Gastroesophageal sphincter (tissue), 4 donors: Measurements from ENCODE around the gene CFTR. TPM values are rescaled to one million over a fixed set of nuclear protein-coding genes. Genes with fewer than 3 reads are reported as not detected.

ENCODE experiments used
- ATAC-seq: fragments of 150-250 bp; one replicate; pipeline ENCODE4 v1.9.1; 2016; ENCODE audit warnings: mild to moderate bottlenecking, moderate library complexity
- H3K27ac ChIP-seq, 4 donors: fragments of 200-600 bp; sonication (generic) in 3 of 4; 1 replicate in 3 of 4; 2 replicates in 1 of 4; pipeline ENCODE4 v1.5.1; 2016 to 2019
- H3K27me3 ChIP-seq: fragments of 200-600 bp; sonication (generic); one replicate; pipeline ENCODE4 v1.5.1; 2019
- H3K36me3 ChIP-seq, 2 donors: fragments of 200-600 bp; sonication (generic); one replicate each; pipeline ENCODE4 v1.5.1; 2019; ENCODE audit warnings: control low read depth in 1 of 2
- H3K4me1 ChIP-seq, 3 donors: fragments of 200-600 bp; sonication (generic); 1 replicate in 2 of 3; 2 replicates in 1 of 3; pipeline ENCODE4 v1.5.1; 2016 to 2019; ENCODE audit warnings: control low read depth in 2 of 3
- H3K4me3 ChIP-seq, 2 donors: fragments of 200-600 bp; sonication (generic); one replicate each; pipeline ENCODE4 v1.5.1; 2019; ENCODE audit warnings: mild to moderate bottlenecking in 1 of 2, moderate library complexity in 1 of 2
- H3K9me3 ChIP-seq, 3 donors: fragments of 200-600 bp; sonication (generic); one replicate each; pipeline ENCODE4 v1.5.1; 2017 to 2019; ENCODE audit warnings: control low read depth in 2 of 3
- CTCF ChIP-seq, 4 experiments: fragments of 200-600 bp in 2 of 4; fragments of 450-650 bp in 2 of 4; sonication (generic) in 1 of 4; IDR thresholded peaks; one replicate each; pipeline ENCODE4 v1.5.1; 2017 to 2019; ENCODE audit warnings: antibody characterized with exemption in 4 of 4, mild to moderate bottlenecking in 2 of 4, moderate library complexity in 2 of 4
- EP300 ChIP-seq: sonication (generic); formaldehyde crosslinking; IDR thresholded peaks from one replicate; pipeline ENCODE4 v1.6.1; 2017; ENCODE audit warnings: antibody characterized with exemption, mild to moderate bottlenecking
- POLR2A ChIP-seq, 2 donors: fragments of 450-650 bp; IDR thresholded peaks; one replicate each; pipeline ENCODE4 v1.6.1; 2017; ENCODE audit warnings: antibody characterized with exemption in 2 of 2, mild to moderate bottlenecking in 2 of 2, moderate library complexity in 1 of 2
- POLR2AphosphoS5 ChIP-seq: sonication (generic); formaldehyde crosslinking; IDR thresholded peaks from one replicate; pipeline ENCODE4 v1.6.1; 2017; ENCODE audit warnings: antibody characterized with exemption
- WGBS, 2 donors: methylation state at CpG; one replicate each; pipeline ENCODE4 v1.1.5; 2018; ENCODE audit warnings: low coverage in 1 of 2; 5-methylcytosine and 5-hydroxymethylcytosine counted together
- total RNA-seq, 4 donors: library from RNA; depleted of rRNA; stranded (reverse); fragments of >200 nt; gene quantifications; one replicate each; pipeline ENCODE4 v1.1.0, GENCODE V29; 2016

The CFTR gene
- total RNA-seq, 4 donors from 2014 or later: 1.9 TPM; not detected in 3

- no peak for ATAC-seq
Measured at GRCh38 chr7:117564627-117565026, 84.8 kb downstream of the CFTR start.

DNA sequence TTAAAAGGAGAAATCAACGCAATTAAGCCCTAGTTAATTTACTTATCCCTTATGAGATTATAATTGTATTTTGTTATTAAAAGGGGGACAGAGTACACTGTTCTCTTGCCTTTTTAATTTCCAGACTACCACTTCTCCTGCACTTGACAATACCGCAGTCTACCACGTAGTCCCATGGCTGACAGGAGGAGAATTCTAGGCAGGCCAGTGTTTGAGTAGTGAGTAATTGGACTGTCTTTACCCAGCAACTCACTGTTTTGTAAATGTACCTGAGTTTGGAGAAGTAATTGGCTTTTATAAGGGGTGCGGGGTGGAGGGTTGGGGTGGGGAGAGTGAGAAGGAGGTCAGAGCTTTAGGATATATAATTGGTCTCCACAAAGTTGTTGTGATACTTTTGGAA lies 85.4 kb downstream of the CFTR start:
- TF ChIP-seq EP300 (no peak), POLR2A (IDR thresholded peaks at IDR 0.05) (no peak), POLR2AphosphoS5 (no peak), CTCF (IDR thresholded peaks at IDR 0.05) (no peak)
- Histone ChIP-seq H3K36me3 (no peaks in the 10 kb centered on the region), H3K4me1 (peaks cover 0 to 2% (median 0%) of the 10 kb centered on the region in 3 donors), H3K27ac (no peak overlapping the region), H3K4me3 (no peak overlapping the region), H3K27me3 (no peaks in the 10 kb centered on the region), H3K9me3 (no peaks in the 10 kb centered on the region)
- no peak for ATAC-seq
- WGBS, 2 donors: 51% methylated on average over 4 of the region's 4 CpGs; no CpG with 5 or more reads in 1 of the 2 donors

More at GRCh38 chr7:117564627-117565026, 84.8 kb downstream of the CFTR start:
- Histone ChIP-seq H3K4me1 (peaks cover 0 to 2% (median 0%) of the 10 kb centered on the region in 3 donors), H3K4me3 (no peak overlapping the region), H3K27ac (no peak overlapping the region), H3K9me3 (no peaks in the 10 kb centered on the region), H3K36me3 (no peaks in the 10 kb centered on the region), H3K27me3 (no peaks in the 10 kb centered on the region)
- TF ChIP-seq CTCF (IDR thresholded peaks at IDR 0.05) (no peak), POLR2A (IDR thresholded peaks at IDR 0.05) (no peak), POLR2AphosphoS5 (no peak), EP300 (no peak)
- 53 to 59% methylated on average over 2 of the region's 2 CpGs for WGBS, 2 donors

GRCh38 chr7:117567781-117568180 lies 88.0 kb downstream of the CFTR start:
- no peaks in the 10 kb centered on the region for H3K27me3 ChIP-seq
- 63% methylated on average over 1 of the region's 1 CpG for WGBS, 2 donors
- no peak overlapping the region for H3K4me3 ChIP-seq
- H3K9me3 ChIP-seq: no peaks in the 10 kb centered on the region
- H3K27ac ChIP-seq: no peak overlapping the region
- no peaks in the 10 kb centered on the region for H3K36me3 ChIP-seq
- TF ChIP-seq POLR2A (IDR thresholded peaks at IDR 0.05): no peak
- no peak for TF ChIP-seq EP300
- TF ChIP-seq CTCF (IDR thresholded peaks at IDR 0.05): no peak
- TF ChIP-seq POLR2AphosphoS5: no peak
- no peak for ATAC-seq
- H3K4me1 ChIP-seq: peaks cover 0 to 2% (median 0%) of the 10 kb centered on the region in 3 donors

- TF ChIP-seq POLR2A (IDR thresholded peaks at IDR 0.05): no peak
- no peak for TF ChIP-seq EP300
- TF ChIP-seq POLR2AphosphoS5: no peak
- TF ChIP-seq CTCF (IDR thresholded peaks at IDR 0.05): no peak
- Histone ChIP-seq H3K27me3 (no peaks in the 10 kb centered on the region), H3K4me1 (no peaks in the 10 kb centered on the region), H3K36me3 (no peaks in the 10 kb centered on the region), H3K27ac (no peak overlapping the region), H3K9me3 (no peaks in the 10 kb centered on the region), H3K4me3 (no peak overlapping the region)
- ATAC-seq: no peak
Measured at GRCh38 chr7:117572856-117573620, 93.2 kb downstream of the CFTR start.

DNA sequence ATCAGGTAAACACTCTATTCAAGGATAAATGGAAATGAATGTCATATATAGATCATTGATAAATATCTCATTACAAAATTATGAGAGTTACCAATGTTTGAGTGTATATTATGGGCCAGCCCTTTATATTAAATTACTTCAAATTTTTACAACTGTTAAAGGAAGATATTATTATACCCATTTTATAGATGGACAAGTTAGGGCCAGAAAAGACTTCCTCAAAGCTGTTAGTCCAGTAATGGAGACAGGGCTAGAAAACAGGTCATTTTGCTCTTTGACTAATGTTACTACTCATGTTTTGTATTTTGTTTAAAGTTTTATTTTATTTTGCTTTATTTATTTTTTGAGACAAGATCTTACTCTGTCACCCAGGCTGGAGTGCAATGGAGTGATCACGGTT lies 101.6 kb downstream of the CFTR start:
- ATAC-seq: no peak
- 88 to 100% methylated on average over 1 of the region's 1 CpG for WGBS, 2 donors
- Histone ChIP-seq H3K9me3 (no peaks in the 10 kb centered on the region), H3K4me1 (no peaks in the 10 kb centered on the region), H3K36me3 (no peaks in the 10 kb centered on the region), H3K27me3 (no peaks in the 10 kb centered on the region), H3K27ac (peak overlapping the region in 3 of 4 donors; percentile 47 to 69 (median 50)), H3K4me3 (no peak overlapping the region)
- TF ChIP-seq EP300 (no peak), CTCF (IDR thresholded peaks at IDR 0.05) (no peak), POLR2AphosphoS5 (no peak), POLR2A (IDR thresholded peaks at IDR 0.05) (no peak)
